Lower leg skin (tissue), 3 donors: ENCODE data around the gene NBL1.

Experiments
- CTCF ChIP-seq, 3 donors: fragments of 450-650 bp; IDR thresholded peaks; one replicate each; pipeline ENCODE4 v1.5.1; 2016; ENCODE audit warnings: antibody characterized with exemption in 3 of 3, mild to moderate bottlenecking in 3 of 3, moderate library complexity in 2 of 3
- POLR2A ChIP-seq, 2 donors: fragments of 450-650 bp; IDR thresholded peaks; one replicate each; pipeline ENCODE4 v1.6.1; 2016 to 2017; ENCODE audit warnings: antibody characterized with exemption in 2 of 2, mild to moderate bottlenecking in 1 of 2, moderate library complexity in 1 of 2

GRCh38 chr1:19657511-19657910, 13.4 kb downstream of the NBL1 start:
- TF ChIP-seq CTCF (IDR thresholded peaks at IDR 0.05) (no peak), POLR2A (IDR thresholded peaks at IDR 0.05) (no peak)
